BJ (cell line): Measurements from ENCODE around the gene GLDC. TPM values are rescaled to one million over a fixed set of nuclear protein-coding genes. Genes with fewer than 3 reads are reported as not detected.

Experiments used
- CTCF ChIA-PET: fragments of 350-600 bp; formaldehyde crosslinking; extraction: SDS; loops from one replicate; lab custom pipeline; 2021; ENCODE audit warnings: antibody characterized with exemption, inconsistent platforms; lab: Yijun Ruan, JAX
- POLR2A ChIA-PET: fragments of 300-600 bp; sonication (Branson Sonifier 250); formaldehyde crosslinking; extraction: SDS; loops from one replicate; lab custom pipeline; 2021; ENCODE audit warnings: antibody characterized with exemption; lab: Charles Lee
- DNase-seq: peaks from one replicate; pipeline ENCODE4 v3.0.0-alpha.2; 2011; ENCODE audit warnings: low read depth
- H3K27me3 ChIP-seq: 2 replicates; pipeline ENCODE4 v1.6.0; 2011; ENCODE audit warnings: low read length; ENCODE audit not compliant: control insufficient read depth, insufficient read depth
- H3K36me3 ChIP-seq: 2 replicates; pipeline ENCODE4 v1.5.1; 2011; ENCODE audit warnings: low read length; ENCODE audit not compliant: control insufficient read depth, insufficient read depth
- H3K4me3 ChIP-seq: 2 replicates; pipeline ENCODE4 v1.5.1; 2011; ENCODE audit warnings: low read depth, mild to moderate bottlenecking, control low read depth, low read length
- polyA plus RNA-seq: library from polyadenylated mRNA; depleted of rRNA; stranded (reverse); fragments of >200 nt; gene quantifications from 2 replicates; pipeline ENCODE4 v1.2.3, GENCODE V29; 2011
- TF ChIP-seq, protein P1 (sequence below): IDR thresholded peaks from 2 replicates; pipeline ENCODE4 v1.5.1; 2011; ENCODE audit warnings: low read depth, mild to moderate bottlenecking, control low read depth, inconsistent platforms, low read length, moderate library complexity; ENCODE audit not compliant: insufficient read depth

Gene GLDC
- polyA plus RNA-seq, 1 experiment = 0.28 TPM

DNA sequence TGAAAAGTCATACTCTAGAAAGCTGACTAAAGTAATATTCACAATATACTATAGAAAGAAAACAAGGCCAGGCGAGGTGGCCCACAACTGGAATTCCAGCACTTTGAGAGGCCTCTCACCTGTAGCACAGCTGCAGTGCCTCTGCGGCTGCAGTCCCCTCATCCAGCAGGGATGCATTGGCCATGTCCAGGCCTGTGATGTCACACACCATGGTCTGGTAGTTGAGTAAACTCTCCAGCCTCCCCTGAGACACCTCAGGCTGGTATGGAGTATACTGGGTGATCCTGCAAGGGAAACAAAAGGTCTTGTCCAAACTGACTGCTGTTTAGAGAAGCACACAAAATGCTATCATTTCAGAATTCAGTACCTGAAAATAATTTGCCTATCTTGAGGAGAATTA is 35.5 kb downstream of the GLDC start:
- ChIA-PET POLR2A (no interaction called here), CTCF (no interaction called here)
- TF ChIP-seq, protein P1, sequence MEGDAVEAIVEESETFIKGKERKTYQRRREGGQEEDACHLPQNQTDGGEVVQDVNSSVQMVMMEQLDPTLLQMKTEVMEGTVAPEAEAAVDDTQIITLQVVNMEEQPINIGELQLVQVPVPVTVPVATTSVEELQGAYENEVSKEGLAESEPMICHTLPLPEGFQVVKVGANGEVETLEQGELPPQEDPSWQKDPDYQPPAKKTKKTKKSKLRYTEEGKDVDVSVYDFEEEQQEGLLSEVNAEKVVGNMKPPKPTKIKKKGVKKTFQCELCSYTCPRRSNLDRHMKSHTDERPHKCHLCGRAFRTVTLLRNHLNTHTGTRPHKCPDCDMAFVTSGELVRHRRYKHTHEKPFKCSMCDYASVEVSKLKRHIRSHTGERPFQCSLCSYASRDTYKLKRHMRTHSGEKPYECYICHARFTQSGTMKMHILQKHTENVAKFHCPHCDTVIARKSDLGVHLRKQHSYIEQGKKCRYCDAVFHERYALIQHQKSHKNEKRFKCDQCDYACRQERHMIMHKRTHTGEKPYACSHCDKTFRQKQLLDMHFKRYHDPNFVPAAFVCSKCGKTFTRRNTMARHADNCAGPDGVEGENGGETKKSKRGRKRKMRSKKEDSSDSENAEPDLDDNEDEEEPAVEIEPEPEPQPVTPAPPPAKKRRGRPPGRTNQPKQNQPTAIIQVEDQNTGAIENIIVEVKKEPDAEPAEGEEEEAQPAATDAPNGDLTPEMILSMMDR = no peak
- no peak overlapping the region for H3K4me3 ChIP-seq
- DNase-seq = no peak
- H3K36me3 ChIP-seq = no peaks in the 10 kb centered on the region
- H3K27me3 ChIP-seq = no peaks in the 10 kb centered on the region

DNA sequence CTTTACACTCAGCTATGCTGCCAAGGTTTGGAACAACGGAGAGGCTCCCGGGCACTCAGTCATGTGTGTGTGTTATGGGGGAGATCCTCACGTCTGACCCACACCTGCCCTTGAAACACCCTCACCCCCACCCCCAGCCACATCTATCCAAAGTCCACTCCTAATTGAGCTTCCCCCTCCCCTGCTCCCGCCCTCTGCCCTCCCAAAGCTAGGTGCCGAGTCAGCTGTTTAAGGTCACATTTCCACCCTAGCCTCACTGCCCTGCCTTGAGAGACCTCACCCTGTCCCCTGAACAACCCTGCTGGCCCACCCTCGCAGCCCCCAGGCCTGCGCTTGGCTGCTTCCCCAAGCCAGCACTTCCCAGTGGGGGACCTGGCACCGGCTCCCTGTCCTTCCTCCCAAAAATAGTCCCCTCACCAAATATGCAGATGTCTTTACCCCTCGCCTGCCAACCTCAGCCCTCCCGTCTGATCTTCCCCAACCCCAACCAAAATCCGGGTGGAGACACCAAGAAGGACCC is 36.0 kb downstream of the GLDC start:
- POLR2A ChIA-PET = no interaction called here
- CTCF ChIA-PET = interaction anchor here (0.6 kb wide), 1 partner anchor 750 kb away, joined by 4 read pairs; no protein-coding TSS in a partner anchor
- H3K27me3 ChIP-seq = no peaks in the 10 kb centered on the region
- TF ChIP-seq, protein P1 = no peak
- no peak for DNase-seq
- H3K36me3 ChIP-seq = no peaks in the 10 kb centered on the region
- no peak overlapping the region for H3K4me3 ChIP-seq

DNA sequence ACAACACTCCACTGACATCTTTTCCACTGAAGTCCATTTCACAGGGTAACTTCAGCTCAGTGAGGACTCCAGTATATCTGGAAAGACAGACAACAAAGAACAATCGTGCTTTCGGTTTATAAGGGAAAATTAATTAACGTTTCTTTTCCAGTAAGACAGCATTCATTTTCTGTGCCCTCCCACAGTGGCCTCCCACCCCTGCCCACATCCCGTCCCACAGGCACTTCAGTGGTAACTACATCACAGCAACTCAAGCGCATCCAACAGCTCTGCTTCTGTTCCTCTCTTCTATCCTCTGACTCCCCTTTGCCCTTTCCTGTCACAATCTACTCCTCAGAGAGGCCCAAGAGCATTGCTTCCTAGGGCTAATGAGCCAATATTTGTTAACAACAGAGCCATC is 40.3 kb downstream of the GLDC start:
- ChIA-PET CTCF (no interaction called here), POLR2A (no interaction called here)
- no peaks in the 10 kb centered on the region for H3K27me3 ChIP-seq
- H3K36me3 ChIP-seq = no peaks in the 10 kb centered on the region
- no peak overlapping the region for H3K4me3 ChIP-seq
- no peak for DNase-seq
- TF ChIP-seq, protein P1 = no peak

DNA sequence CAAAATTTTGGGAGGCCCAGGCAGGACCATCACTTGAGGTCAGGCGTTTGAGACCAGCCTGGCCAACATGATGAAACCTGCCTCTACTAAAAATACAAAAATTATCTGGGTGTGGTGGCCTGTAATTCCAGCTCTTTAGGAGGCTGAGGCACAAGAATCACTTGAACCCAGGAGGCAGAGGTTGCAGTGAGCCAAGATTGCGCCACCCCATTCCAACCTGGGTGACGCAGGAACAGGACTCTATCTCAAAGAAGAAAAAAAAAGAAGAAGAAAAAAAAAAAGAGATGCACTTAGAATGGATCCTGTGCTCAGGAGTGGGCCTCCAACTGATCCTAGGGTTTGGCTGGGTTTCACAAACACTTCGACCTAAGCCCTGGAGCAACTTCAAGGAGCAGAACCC is 45.1 kb downstream of the GLDC start:
- Histone ChIP-seq H3K27me3 (no peaks in the 10 kb centered on the region), H3K36me3 (no peaks in the 10 kb centered on the region), H3K4me3 (no peak overlapping the region)
- DNase-seq = no peak
- TF ChIP-seq, protein P1 = no peak
- ChIA-PET CTCF (interaction anchor here (1.2 kb wide), 1 partner anchor 15 kb away, joined by 3 read pairs; no protein-coding TSS in a partner anchor), POLR2A (no interaction called here)

DNA sequence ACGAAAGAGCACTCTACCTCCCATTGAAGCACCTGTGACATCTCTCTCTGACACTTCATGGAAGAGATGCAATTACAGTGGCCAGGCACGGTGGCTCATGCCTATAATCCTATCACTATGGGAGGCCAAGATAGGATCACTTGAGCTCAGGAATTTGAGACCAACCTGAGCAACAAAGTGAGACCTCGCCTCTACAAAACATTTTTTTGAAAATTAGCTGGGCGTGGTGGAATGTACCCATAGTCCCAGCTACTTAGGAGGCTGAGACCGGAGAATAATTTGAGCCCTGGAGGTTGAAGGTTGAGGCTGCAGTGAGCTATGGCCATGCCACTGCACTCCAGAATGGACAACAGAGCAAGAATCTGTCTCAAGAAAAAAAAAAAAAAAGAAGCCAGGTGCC is 45.5 kb downstream of the GLDC start:
- CTCF ChIA-PET = interaction anchor here (1.2 kb wide), 1 partner anchor 15 kb away, joined by 3 read pairs; no protein-coding TSS in a partner anchor

More for the DNA sequence above, 45.5 kb downstream of the GLDC start:
- Histone ChIP-seq H3K27me3 (no peaks in the 10 kb centered on the region), H3K36me3 (no peaks in the 10 kb centered on the region), H3K4me3 (no peak overlapping the region)
- TF ChIP-seq, protein P1 = no peak
- no peak for DNase-seq
- POLR2A ChIA-PET = no interaction called here
